Lower lobe of right lung (tissue), 2 donors: ENCODE results near the gene NXT1. TPM values are rescaled to one million over a fixed set of nuclear protein-coding genes. Genes with fewer than 3 reads are reported as not detected.

Experiments used
- ATAC-seq, 2 donors: fragments of 200-7000 bp; cut with Tn5 transposase; one replicate each; pipeline ENCODE4 v1.9.1; 2020 to 2022; ENCODE audit warnings: mild to moderate bottlenecking in 2 of 2, moderate library complexity in 2 of 2
- DNase-seq: peaks from one replicate; pipeline ENCODE4 v3.0.0-alpha.2; 2020
- H3K27ac ChIP-seq: fragments of 200-600 bp; one replicate; pipeline ENCODE4 v1.8.0; 2022
- H3K27me3 ChIP-seq: fragments of 200-600 bp; one replicate; pipeline ENCODE4 v1.8.0; 2022; ENCODE audit warnings: low read depth
- H3K36me3 ChIP-seq: fragments of 200-600 bp; one replicate; pipeline ENCODE4 v1.8.0; 2022; ENCODE audit warnings: mild to moderate bottlenecking
- H3K4me1 ChIP-seq: fragments of 200-600 bp; one replicate; pipeline ENCODE4 v1.8.0; 2022
- H3K4me3 ChIP-seq: fragments of 200-600 bp; one replicate; pipeline ENCODE4 v1.8.0; 2022; ENCODE audit warnings: mild to moderate bottlenecking
- H3K9me3 ChIP-seq: fragments of 200-600 bp; one replicate; pipeline ENCODE4 v1.8.0; 2022
- intact Hi-C: fragments of 100-400 bp; cut with DNase I; formaldehyde crosslinking; loops from one replicate; pipeline ENCODE4 v1.11.0; 2022
- total RNA-seq: library from RNA; stranded (reverse); fragmentation: NEBNext Ultra II Directional; extraction: Animal tissue kit (Norgen Biotek cat#: 25700); gene quantifications from one replicate; pipeline ENCODE4 v1.2.1, GENCODE V29; 2021
- TF ChIP-seq, protein P1 (sequence below): fragments of 200-600 bp; IDR thresholded peaks from one replicate; pipeline ENCODE4 v1.8.0; 2022; ENCODE audit warnings: antibody characterized with exemption, mild to moderate bottlenecking
- donor health status: DM: no; HTN: yes; CAD: no; lungs with severe emphysema.

The NXT1 gene
- total RNA-seq, 1 donor from 2014 or later = 14.8 TPM

DNA sequence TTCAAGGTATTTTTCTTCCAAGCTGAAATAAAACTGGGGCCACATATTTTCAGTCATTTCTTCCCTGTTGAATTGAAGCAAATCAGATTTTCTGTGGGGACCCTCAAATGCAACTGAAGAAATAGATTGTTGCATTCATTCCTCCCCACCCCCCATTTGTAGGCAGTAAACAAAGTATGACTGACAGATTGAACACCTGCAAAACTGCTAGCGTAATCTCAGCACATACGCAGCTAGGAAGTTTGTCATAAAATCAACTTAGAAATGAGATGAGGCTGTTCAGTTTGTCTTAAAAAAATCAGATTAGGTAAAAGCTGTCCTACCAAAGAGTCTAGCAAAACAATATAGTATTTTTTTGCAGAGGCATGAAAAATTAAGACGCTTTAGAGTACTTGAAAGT, 20.3 kb downstream of the NXT1 start:
- H3K36me3 ChIP-seq = peaks cover 72% of the 10 kb centered on the region
- DNase-seq = no peak
- no peak overlapping the region for H3K27ac ChIP-seq
- intact Hi-C loops = no loop called here
- TF ChIP-seq, protein P1, sequence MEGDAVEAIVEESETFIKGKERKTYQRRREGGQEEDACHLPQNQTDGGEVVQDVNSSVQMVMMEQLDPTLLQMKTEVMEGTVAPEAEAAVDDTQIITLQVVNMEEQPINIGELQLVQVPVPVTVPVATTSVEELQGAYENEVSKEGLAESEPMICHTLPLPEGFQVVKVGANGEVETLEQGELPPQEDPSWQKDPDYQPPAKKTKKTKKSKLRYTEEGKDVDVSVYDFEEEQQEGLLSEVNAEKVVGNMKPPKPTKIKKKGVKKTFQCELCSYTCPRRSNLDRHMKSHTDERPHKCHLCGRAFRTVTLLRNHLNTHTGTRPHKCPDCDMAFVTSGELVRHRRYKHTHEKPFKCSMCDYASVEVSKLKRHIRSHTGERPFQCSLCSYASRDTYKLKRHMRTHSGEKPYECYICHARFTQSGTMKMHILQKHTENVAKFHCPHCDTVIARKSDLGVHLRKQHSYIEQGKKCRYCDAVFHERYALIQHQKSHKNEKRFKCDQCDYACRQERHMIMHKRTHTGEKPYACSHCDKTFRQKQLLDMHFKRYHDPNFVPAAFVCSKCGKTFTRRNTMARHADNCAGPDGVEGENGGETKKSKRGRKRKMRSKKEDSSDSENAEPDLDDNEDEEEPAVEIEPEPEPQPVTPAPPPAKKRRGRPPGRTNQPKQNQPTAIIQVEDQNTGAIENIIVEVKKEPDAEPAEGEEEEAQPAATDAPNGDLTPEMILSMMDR = no peak
- peaks cover 40% of the 10 kb centered on the region for H3K4me1 ChIP-seq
- ATAC-seq = no peak
- H3K4me3 ChIP-seq = no peak overlapping the region
- no peaks in the 10 kb centered on the region for H3K27me3 ChIP-seq
- no peaks in the 10 kb centered on the region for H3K9me3 ChIP-seq

DNA sequence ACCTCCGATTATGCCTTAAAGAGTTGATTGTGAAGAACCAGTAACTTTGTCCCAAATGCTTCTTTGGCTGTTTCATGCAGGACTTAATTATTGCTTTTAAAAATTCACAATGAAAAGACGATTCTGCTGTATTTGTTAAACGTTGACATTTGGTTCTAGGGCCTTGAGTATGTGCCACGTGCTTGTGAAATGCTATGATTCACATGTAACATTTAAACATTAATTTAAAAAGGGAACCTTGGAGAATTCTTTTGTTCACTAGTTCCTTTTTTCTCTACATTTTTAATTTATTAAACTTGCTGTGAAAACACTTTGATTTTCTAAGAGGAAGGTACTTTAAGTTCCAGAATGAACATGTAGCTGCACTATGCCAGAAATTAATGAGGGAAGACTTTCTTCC, 20.9 kb downstream of the NXT1 start:
- Histone ChIP-seq H3K36me3 (peaks cover 77% of the 10 kb centered on the region), H3K27me3 (no peaks in the 10 kb centered on the region), H3K27ac (no peak overlapping the region), H3K4me3 (no peak overlapping the region), H3K4me1 (peaks cover 33% of the 10 kb centered on the region), H3K9me3 (no peaks in the 10 kb centered on the region)
- TF ChIP-seq, protein P1 = no peak
- ATAC-seq (no peak), DNase-seq (no peak)
- intact Hi-C loops = no loop called here

DNA sequence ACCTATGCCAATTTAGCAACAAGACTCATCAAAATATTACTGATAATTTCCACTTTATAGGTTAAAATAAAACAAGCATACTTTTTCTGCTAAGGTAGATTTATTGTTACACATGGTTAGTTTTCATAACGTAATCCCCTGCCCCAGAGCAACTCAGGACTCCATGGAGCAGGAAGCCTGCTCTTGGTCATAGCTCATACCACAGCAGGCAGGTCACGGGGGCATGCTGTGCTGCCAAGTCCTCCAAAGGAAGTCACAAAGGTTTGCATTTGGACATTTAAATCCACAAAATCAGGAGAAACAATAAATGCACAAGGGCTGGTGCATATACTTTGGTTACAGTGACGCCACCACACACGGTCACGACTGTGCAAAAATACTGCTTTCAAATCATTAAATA, 23.9 kb downstream of the NXT1 start:
- DNase-seq = no peak
- ATAC-seq = no peak
- H3K27ac ChIP-seq = no peak overlapping the region
- peaks cover 11% of the 10 kb centered on the region for H3K4me1 ChIP-seq
- no peaks in the 10 kb centered on the region for H3K9me3 ChIP-seq
- intact Hi-C loops = no loop called here
- H3K4me3 ChIP-seq = no peak overlapping the region
- H3K36me3 ChIP-seq = peaks cover 88% of the 10 kb centered on the region
- H3K27me3 ChIP-seq = no peaks in the 10 kb centered on the region
- TF ChIP-seq, protein P1 = no peak

DNA sequence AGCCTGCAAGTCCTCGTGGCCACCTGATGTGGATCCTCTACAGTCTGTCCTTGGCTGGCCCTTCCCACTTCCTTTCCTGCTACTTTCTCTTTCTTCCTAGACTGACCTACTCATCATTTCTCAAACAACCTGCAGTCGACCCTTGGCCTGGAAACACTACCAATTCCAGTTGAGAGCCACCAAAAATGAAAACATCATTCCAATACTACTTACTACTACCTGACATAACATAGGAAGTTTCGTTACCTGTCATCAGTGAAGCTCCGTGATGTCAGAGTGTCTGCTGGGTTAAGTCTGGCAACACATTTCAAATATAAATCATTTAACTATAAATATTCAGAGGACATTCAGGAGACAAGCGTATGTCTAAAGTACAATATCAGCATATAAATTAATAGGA, 25.2 kb downstream of the NXT1 start:
- TF ChIP-seq, protein P1 = no peak
- DNase-seq = no peak
- H3K4me3 ChIP-seq = no peak overlapping the region
- H3K9me3 ChIP-seq = no peaks in the 10 kb centered on the region
- no peak overlapping the region for H3K27ac ChIP-seq
- intact Hi-C loops = no loop called here
- no peak for ATAC-seq
- H3K36me3 ChIP-seq = peaks cover 88% of the 10 kb centered on the region
- H3K4me1 ChIP-seq = peaks cover 11% of the 10 kb centered on the region
- H3K27me3 ChIP-seq = no peaks in the 10 kb centered on the region

DNA sequence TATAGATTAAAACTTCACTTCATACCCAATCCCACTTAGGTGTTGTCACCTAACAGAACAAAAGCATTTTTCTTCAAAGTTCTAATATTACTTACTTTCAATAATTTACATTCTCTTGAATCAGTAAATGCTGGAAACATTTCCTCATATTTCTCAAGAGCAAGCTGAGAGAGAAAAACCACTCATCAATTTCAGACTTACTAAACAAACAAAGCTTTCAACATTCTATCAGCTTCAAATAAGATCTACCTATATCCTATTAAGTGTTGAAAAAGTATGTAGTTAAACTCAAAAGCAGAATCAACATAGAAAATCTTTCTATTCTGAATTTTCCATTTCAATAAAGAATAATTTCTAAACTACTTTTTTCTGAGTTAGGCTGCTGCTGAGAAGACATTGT, 29.2 kb downstream of the NXT1 start:
- no peak overlapping the region for H3K4me3 ChIP-seq
- TF ChIP-seq, protein P1 = no peak
- H3K36me3 ChIP-seq = peaks cover 59% of the 10 kb centered on the region
- ATAC-seq (peak in 1 of 2 donors; percentile 51), DNase-seq (no peak)
- no peaks in the 10 kb centered on the region for H3K27me3 ChIP-seq
- no peak overlapping the region for H3K27ac ChIP-seq
- intact Hi-C loops = no loop called here
- no peaks in the 10 kb centered on the region for H3K9me3 ChIP-seq
- H3K4me1 ChIP-seq = no peaks in the 10 kb centered on the region

DNA sequence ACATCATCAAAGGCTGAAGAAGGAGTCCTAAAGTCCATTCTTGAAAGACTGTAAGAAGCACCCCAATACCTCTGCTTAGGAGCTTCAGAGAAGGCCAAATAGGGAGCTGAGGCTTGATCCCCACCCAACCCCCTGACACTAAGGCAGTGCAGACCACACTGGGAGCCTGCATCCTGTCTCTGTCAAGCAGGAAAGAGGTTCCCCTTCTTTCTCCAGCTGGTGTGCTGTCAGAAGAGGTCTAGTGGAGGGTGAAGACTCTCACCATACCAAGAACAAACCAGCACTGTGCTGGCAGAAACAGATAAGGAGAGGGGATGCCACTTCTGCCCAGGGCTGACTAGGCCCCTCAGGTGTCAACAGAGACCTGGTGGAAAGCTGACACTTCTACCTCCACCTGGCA, 31.3 kb downstream of the NXT1 start:
- intact Hi-C loops = no loop called here
- ATAC-seq = no peak
- H3K27me3 ChIP-seq = no peaks in the 10 kb centered on the region

More for the DNA sequence above, 31.3 kb downstream of the NXT1 start:
- Histone ChIP-seq H3K9me3 (no peaks in the 10 kb centered on the region), H3K27ac (no peak overlapping the region), H3K4me1 (no peaks in the 10 kb centered on the region), H3K4me3 (no peak overlapping the region), H3K36me3 (peaks cover 43% of the 10 kb centered on the region)
- TF ChIP-seq, protein P1 = no peak
- DNase-seq = no peak
